Measurements from ENCODE around the gene FGD4. TPM values are rescaled to one million over a fixed set of nuclear protein-coding genes. Genes with fewer than 3 reads are reported as not detected.

FGD4 gene
- total and polyA plus RNA-seq, 9 of the 15 experiments (the other 6 are each of a cell fraction or from before 2014, with no cell fraction given) = 0.05 to 0.51 (median 0.27) TPM

GRCh38 chr12:32483993-32484392, 84.6 kb downstream of the FGD4 start:
- BruUV-seq (replicated peaks) = no TSS peak
- in situ Hi-C loops (cut with MboI) (no loop called here), intact Hi-C loops (cut with micrococcal nuclease) (no loop called here)
- no peaks in the 10 kb centered on the region for H4K20me1 ChIP-seq (replicated peaks; ENCODE audit: control insufficient read depth, insufficient read depth, low read length)
- no peak overlapping the region for H3K4me2 ChIP-seq (ENCODE audit: insufficient read depth, low read length)
- peaks cover 0 to 8% of the 10 kb centered on the region in 2 experiments; a peak in 1 of 5 replicates for H3K27me3 ChIP-seq (ENCODE audit: control insufficient read depth in 2 of 2, insufficient read depth in 2 of 2, low read length in 2 of 2)
- H3K4me3 ChIP-seq = no peak overlapping the region
- no peak overlapping the region for H3K9ac ChIP-seq (ENCODE audit: insufficient read depth in 1 of 2, low read depth in 2 of 2, low read length in 2 of 2)
- H3K9me3 ChIP-seq (replicated peaks; ENCODE audit: control insufficient read depth, insufficient read depth, low read depth, low read length) = no peaks in the 10 kb centered on the region
- H3K9me1 ChIP-seq (ENCODE audit: control insufficient read depth, insufficient read depth, low read length) = no peaks in the 10 kb centered on the region
- no peak for ATAC-seq
- POLR2A ChIA-PET = interaction anchor here (0.6 to 1.0 kb wide), 2 partner anchors 10 to 14 kb away, joined by 3 to 4 read pairs; no protein-coding TSS in a partner anchor
- no peak for FAIRE-seq
- TF ChIP-seq RBM25 (IDR thresholded peaks at IDR 0.05; ENCODE audit: low read depth, low read length, severe bottlenecking) (peak; percentile 50), ZC3H11A (IDR thresholded peaks at IDR 0.05; ENCODE audit: low read depth, low read length) (no peak), CGGBP1 (CRISPR knock-in tag; IDR thresholded peaks at IDR 0.05) (no peak), SRSF3 (IDR thresholded peaks at IDR 0.05; ENCODE audit: insufficient read depth, low read length) (no peak), MCM7 (IDR thresholded peaks at IDR 0.05) (no peak), ELF2 (CRISPR knock-in tag; IDR thresholded peaks at IDR 0.05) (no peak), HBP1 (CRISPR knock-in tag; IDR thresholded peaks at IDR 0.05) (no peak)
- TF ChIP-seq, protein P1, sequence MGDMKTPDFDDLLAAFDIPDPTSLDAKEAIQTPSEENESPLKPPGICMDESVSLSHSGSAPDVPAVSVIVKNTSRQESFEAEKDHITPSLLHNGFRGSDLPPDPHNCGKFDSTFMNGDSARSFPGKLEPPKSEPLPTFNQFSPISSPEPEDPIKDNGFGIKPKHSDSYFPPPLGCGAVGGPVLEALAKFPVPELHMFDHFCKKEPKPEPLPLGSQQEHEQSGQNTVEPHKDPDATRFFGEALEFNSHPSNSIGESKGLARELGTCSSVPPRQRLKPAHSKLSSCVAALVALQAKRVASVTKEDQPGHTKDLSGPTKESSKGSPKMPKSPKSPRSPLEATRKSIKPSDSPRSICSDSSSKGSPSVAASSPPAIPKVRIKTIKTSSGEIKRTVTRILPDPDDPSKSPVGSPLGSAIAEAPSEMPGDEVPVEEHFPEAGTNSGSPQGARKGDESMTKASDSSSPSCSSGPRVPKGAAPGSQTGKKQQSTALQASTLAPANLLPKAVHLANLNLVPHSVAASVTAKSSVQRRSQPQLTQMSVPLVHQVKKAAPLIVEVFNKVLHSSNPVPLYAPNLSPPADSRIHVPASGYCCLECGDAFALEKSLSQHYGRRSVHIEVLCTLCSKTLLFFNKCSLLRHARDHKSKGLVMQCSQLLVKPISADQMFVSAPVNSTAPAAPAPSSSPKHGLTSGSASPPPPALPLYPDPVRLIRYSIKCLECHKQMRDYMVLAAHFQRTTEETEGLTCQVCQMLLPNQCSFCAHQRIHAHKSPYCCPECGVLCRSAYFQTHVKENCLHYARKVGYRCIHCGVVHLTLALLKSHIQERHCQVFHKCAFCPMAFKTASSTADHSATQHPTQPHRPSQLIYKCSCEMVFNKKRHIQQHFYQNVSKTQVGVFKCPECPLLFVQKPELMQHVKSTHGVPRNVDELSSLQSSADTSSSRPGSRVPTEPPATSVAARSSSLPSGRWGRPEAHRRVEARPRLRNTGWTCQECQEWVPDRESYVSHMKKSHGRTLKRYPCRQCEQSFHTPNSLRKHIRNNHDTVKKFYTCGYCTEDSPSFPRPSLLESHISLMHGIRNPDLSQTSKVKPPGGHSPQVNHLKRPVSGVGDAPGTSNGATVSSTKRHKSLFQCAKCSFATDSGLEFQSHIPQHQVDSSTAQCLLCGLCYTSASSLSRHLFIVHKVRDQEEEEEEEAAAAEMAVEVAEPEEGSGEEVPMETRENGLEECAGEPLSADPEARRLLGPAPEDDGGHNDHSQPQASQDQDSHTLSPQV (IDR thresholded peaks at IDR 0.05) = no peak
- H3K79me2 ChIP-seq (ENCODE audit: control insufficient read depth, insufficient read depth, low read length) = no peaks in the 10 kb centered on the region
- DNase-seq (ENCODE audit: extremely low read depth in 1 of 4, low spot score in 3 of 4) = no peak
- CTCF ChIA-PET (ENCODE audit: low intra/inter-chr PET ratio) = no interaction called here
- no peak overlapping the region for H3K27ac ChIP-seq (ENCODE audit: extremely low read depth, low read depth, low read length)
- H2AFZ ChIP-seq (ENCODE audit: low read depth, low read length) = no peak overlapping the region
- H3K4me1 ChIP-seq (replicated peaks in 1 of 2; ENCODE audit: control insufficient read depth in 2 of 2, insufficient read depth in 2 of 2, low read length in 2 of 2) = no peaks in the 10 kb centered on the region
- 0% methylated on average over 1 of the region's 1 CpG for whole genome bisulfite sequencing (ENCODE audit: insufficient coverage, low coverage, missing lambda C conversion rate)
- no peaks in the 10 kb centered on the region for H3K36me3 ChIP-seq (ENCODE audit: control insufficient read depth, insufficient read depth, low read length)

Data from K562 (cell line).